ENCODE measurements around the gene NGF. TPM values are rescaled to one million over a fixed set of nuclear protein-coding genes. Genes with fewer than 3 reads are reported as not detected.

The NGF gene
- total RNA-seq, 2 experiments from 2014 or later = not detected

DNA sequence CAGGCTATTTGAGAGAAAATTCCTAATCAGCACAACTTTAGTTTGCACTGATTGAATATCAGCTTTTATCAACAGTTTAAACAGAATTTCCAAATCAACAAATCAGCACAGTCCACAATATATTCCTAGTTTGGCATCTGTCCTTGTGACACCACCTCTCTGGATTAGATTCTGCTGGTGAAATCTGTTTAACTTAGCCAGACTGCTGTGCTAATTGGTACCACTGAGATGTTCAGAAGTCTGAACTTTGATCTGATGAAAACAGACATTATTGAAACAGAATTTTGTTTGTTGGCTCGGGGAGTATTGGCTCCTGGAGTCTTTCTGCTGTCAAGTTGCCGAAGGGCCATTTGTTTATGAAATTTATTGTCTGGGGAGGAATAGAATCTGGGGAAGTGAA is 17.0 kb upstream of the NGF start:
- H3K4me3 Mint-ChIP-seq = no peak overlapping the region
- no peak overlapping the region for H3K27ac Mint-ChIP-seq
- no peak for DNase-seq
- CTCF ChIA-PET = no interaction called here
- H3K27me3 Mint-ChIP-seq = peaks cover 3% of the 10 kb centered on the region
- no peaks in the 10 kb centered on the region for H3K4me1 Mint-ChIP-seq
- H3K9me3 Mint-ChIP-seq = no peaks in the 10 kb centered on the region
- POLR2A ChIA-PET = no interaction called here
- no peaks in the 10 kb centered on the region for H3K36me3 Mint-ChIP-seq (ENCODE audit: low read depth)

- Mint-ChIP-seq H3K36me3 (ENCODE audit: low read depth) (no peaks in the 10 kb centered on the region), H3K27me3 (peaks cover 9% of the 10 kb centered on the region), H3K4me1 (no peaks in the 10 kb centered on the region), H3K4me3 (no peak overlapping the region), H3K9me3 (no peaks in the 10 kb centered on the region), H3K27ac (no peak overlapping the region)
- DNase-seq = no peak
- ChIA-PET POLR2A (no interaction called here), CTCF (no interaction called here)
These were observed 13.1 kb upstream of the NGF start for GRCh38 chr1:115351143-115351542.

DNA sequence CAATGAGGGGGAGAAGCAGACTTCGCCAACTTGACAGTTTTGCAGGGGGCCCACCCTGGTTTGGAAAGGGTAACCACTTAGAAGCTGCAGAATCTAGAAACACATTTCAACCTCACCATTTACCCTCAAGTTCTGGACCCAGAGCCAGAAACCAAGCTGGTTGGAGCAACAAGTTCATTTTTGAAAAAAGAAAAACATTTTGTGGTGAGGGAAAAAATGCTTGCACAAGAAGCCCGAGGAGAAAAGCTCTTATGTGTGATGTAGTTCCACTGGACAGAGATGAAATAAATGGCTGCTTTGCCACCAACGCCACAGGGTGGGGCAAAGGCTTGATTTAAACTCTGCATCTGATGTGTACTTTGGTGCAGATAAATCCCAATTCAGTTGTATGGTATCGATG is 10.6 kb upstream of the NGF start:
- Mint-ChIP-seq H3K4me3 (no peak overlapping the region), H3K36me3 (ENCODE audit: low read depth) (no peaks in the 10 kb centered on the region), H3K27me3 (peaks cover 9% of the 10 kb centered on the region), H3K4me1 (no peaks in the 10 kb centered on the region), H3K27ac (no peak overlapping the region), H3K9me3 (no peaks in the 10 kb centered on the region)
- ChIA-PET POLR2A (no interaction called here), CTCF (no interaction called here)
- no peak for DNase-seq

DNA sequence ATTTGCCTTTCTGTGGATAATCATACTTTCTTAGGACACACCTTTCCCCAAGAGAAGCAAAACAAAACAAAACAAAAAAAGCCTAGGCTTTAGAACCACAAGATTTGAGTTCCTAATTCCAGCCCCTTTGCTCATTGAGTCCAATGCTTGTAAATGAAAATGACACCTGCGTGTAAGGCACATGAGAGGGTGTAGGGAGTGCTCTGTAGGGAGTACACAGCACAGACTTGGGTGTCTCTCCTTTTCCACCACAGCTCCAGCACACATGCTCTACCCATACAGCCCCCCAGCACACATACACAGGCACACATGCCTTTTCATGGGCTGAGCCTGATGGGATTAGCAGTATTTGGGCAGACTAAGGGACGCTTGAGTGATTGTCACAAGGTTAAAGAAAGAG is 9.2 kb upstream of the NGF start:
- H3K4me1 Mint-ChIP-seq = no peaks in the 10 kb centered on the region
- peaks cover 11% of the 10 kb centered on the region for H3K27me3 Mint-ChIP-seq
- DNase-seq = no peak
- no peak overlapping the region for H3K4me3 Mint-ChIP-seq
- H3K36me3 Mint-ChIP-seq (ENCODE audit: low read depth) = no peaks in the 10 kb centered on the region
- H3K9me3 Mint-ChIP-seq = no peaks in the 10 kb centered on the region
- CTCF ChIA-PET = no interaction called here
- POLR2A ChIA-PET = no interaction called here
- H3K27ac Mint-ChIP-seq = no peak overlapping the region

- Mint-ChIP-seq H3K27me3 (peaks cover 26% of the 10 kb centered on the region), H3K4me3 (no peak overlapping the region), H3K4me1 (no peaks in the 10 kb centered on the region), H3K9me3 (no peaks in the 10 kb centered on the region), H3K36me3 (ENCODE audit: low read depth) (no peaks in the 10 kb centered on the region), H3K27ac (no peak overlapping the region)
- DNase-seq = no peak
- ChIA-PET CTCF (no interaction called here), POLR2A (no interaction called here)
These were observed 5.2 kb upstream of the NGF start for GRCh38 chr1:115343200-115343737.

DNA sequence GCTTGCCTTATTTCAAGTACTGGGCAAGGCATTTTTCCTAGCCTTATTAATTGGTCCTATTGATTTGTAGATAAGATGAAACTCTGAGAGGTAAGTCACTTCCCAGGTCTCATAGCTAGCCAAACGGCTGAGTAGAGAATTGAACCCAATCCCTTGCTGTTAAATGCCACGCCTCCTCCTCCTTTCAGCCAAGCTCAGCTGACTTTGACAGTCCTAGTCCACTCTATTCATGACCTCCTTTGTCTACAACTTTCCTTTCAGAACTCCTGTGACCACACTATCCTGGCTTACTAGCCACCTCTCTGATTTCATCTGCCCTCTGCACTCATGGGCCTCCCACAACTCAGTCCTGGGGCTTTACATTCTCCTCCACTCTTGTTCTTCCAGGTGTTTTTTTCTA is 3.9 kb upstream of the NGF start:
- DNase-seq = no peak
- H3K4me3 Mint-ChIP-seq = no peak overlapping the region
- ChIA-PET CTCF (no interaction called here), POLR2A (no interaction called here)
- no peaks in the 10 kb centered on the region for H3K9me3 Mint-ChIP-seq
- no peak overlapping the region for H3K27ac Mint-ChIP-seq
- H3K36me3 Mint-ChIP-seq (ENCODE audit: low read depth) = no peaks in the 10 kb centered on the region
- peaks cover 30% of the 10 kb centered on the region for H3K27me3 Mint-ChIP-seq
- no peaks in the 10 kb centered on the region for H3K4me1 Mint-ChIP-seq

DNA sequence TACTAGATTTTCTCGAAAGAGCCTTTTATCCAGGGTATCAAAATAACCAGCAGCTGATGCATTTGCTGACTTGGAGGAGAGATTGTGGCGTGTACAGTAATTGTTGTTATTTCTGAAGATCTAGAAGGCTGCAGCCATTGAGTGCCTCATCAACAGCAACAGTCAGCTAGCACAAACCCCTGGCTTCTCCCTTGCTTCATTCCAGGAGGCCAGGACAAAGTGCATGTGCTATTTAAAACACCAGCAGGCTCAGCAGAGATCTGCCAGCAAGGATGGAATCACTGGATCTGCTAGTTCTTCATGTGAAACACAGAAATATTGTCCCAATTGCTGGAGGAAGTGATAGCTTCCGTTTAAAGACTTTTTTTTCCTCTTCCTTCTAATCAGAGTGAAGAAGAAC is 2.8 kb upstream of the NGF start:
- H3K4me1 Mint-ChIP-seq = no peaks in the 10 kb centered on the region
- DNase-seq = no peak
- H3K9me3 Mint-ChIP-seq = no peaks in the 10 kb centered on the region
- peaks cover 37% of the 10 kb centered on the region for H3K27me3 Mint-ChIP-seq
- H3K27ac Mint-ChIP-seq = no peak overlapping the region
- ChIA-PET POLR2A (no interaction called here), CTCF (no interaction called here)
- H3K36me3 Mint-ChIP-seq (ENCODE audit: low read depth) = no peaks in the 10 kb centered on the region
- no peak overlapping the region for H3K4me3 Mint-ChIP-seq

DNA sequence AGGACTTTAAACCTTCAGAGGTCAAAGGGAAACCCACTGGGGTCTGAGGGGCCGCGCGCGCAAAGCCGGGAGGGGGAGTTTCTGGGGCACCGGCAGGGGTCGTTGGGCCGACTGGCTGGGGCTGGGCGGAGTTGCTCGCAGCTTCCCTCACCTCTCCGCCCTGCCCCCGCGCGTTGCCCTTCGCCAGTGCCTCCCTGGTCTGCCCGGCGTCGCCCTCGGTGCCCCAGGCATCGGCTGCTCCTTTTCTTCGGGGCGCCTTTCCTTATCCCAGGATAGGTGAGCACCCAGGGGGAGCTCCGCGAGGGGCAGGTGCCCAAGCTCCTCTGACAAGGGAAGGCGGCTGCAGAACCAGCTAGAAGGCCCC is 390 bp upstream of the NGF start:
- Mint-ChIP-seq H3K27ac (no peak overlapping the region), H3K4me3 (no peak overlapping the region), H3K27me3 (peaks cover 37% of the 10 kb centered on the region), H3K4me1 (no peaks in the 10 kb centered on the region), H3K36me3 (ENCODE audit: low read depth) (no peaks in the 10 kb centered on the region), H3K9me3 (no peaks in the 10 kb centered on the region)
- CTCF ChIA-PET = interaction anchor here (0.7 kb wide), 1 partner anchor 145 kb away, joined by 3 read pairs; no protein-coding TSS in a partner anchor
- POLR2A ChIA-PET = no interaction called here
- DNase-seq = no peak

DNA sequence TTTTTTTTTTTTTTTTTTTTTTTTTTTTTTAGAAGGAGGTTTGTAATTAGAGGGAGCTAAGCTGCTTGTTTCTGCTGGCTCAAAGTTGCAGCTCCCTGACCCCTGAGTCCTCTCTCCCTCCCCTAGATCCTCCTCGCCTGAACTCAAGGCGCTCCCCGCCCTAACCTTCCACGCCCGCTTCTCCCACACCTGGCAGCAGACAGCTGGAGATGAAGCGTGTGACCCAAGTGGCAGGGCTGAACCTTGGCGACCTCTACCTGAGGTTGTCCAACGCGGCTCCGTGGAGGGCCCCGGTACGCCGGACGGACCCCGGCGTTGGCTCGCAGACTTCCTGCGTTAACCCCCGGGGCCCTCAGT is 795 bp downstream of the NGF start:
- Mint-ChIP-seq H3K4me3 (no peak overlapping the region), H3K27me3 (peaks cover 34% of the 10 kb centered on the region), H3K36me3 (ENCODE audit: low read depth) (no peaks in the 10 kb centered on the region), H3K27ac (no peak overlapping the region), H3K9me3 (no peaks in the 10 kb centered on the region), H3K4me1 (no peaks in the 10 kb centered on the region)
- ChIA-PET CTCF (interaction anchor here (1.0 kb wide), 1 partner anchor 208 kb away, joined by 5 read pairs; no protein-coding TSS in a partner anchor), POLR2A (no interaction called here)
- DNase-seq = no peak

DNA sequence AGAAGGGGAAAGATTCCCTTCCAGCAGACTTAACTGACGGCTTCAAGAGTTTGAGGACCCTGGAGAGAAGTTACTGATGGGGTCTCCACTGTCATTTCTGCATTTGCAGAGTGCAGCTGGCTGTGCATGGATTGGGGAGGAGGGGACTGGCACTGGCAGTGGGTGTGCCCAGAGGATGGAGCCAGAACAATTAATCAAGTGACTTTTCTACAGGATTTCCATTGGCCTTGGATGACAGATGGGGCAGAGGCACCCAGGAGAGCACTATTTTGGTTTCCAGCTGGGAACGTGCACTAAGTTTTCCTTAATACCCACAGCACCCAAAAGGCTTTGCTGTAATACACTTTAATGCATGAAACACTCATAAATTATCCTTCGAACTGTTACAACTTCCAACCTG is 1.3 kb downstream of the NGF start:
- no peaks in the 10 kb centered on the region for H3K9me3 Mint-ChIP-seq
- no peak overlapping the region for H3K4me3 Mint-ChIP-seq
- CTCF ChIA-PET = interaction anchor here (1.0 kb wide), 1 partner anchor 209 kb away, joined by 5 read pairs; no protein-coding TSS in a partner anchor
- H3K4me1 Mint-ChIP-seq = no peaks in the 10 kb centered on the region
- DNase-seq = no peak
- no peaks in the 10 kb centered on the region for H3K36me3 Mint-ChIP-seq (ENCODE audit: low read depth)
- POLR2A ChIA-PET = no interaction called here
- peaks cover 31% of the 10 kb centered on the region for H3K27me3 Mint-ChIP-seq
- no peak overlapping the region for H3K27ac Mint-ChIP-seq

- Mint-ChIP-seq H3K36me3 (ENCODE audit: low read depth) (no peaks in the 10 kb centered on the region), H3K4me3 (no peak overlapping the region), H3K27me3 (peaks cover 16% of the 10 kb centered on the region), H3K4me1 (no peaks in the 10 kb centered on the region), H3K27ac (no peak overlapping the region), H3K9me3 (no peaks in the 10 kb centered on the region)
- no peak for DNase-seq
- ChIA-PET POLR2A (no interaction called here), CTCF (interaction anchor here (0.7 kb wide), 1 partner anchor 9 kb away, joined by 3 read pairs; no protein-coding TSS in a partner anchor)
These were observed 5.0 kb downstream of the NGF start for GRCh38 chr1:115332813-115333608.

DNA sequence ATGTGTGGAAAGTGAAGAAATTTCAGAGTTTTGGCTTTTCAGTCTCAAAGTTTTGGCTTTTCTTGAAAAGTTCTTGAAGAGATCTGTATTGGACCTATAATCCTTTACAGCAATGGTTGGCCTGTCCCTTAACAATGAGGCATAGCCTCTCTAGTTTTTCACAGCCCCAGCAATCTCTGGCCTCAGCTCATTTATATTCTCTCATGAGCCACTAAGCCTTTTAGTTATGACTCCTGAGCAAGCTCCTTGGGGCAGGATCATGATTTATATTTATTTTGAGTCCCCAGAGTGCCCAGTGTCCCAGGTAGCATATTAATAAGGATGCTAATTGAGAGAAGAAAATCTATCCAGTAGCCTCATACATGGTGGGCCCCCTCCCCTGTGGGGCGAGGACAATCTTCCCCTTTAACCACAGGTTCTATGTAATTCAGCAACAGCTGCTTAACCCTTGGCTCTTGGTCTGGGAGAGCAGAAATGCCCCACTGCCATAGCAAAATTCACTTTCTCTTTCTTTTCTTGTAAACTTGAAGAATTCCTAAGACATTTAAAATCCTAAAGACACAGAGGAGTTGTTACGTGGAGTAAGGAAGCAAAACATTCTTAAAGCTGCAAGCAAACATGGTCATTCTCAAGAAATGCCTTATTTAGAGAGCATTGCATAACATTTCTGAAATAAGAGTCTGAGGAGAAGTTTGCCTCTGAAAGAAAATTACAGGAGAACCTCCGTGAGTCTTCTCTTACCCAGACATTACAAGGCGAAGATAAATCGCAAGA is 6.3 kb downstream of the NGF start:
- Mint-ChIP-seq H3K4me1 (no peaks in the 10 kb centered on the region), H3K27me3 (peaks cover 7% of the 10 kb centered on the region), H3K36me3 (ENCODE audit: low read depth) (no peaks in the 10 kb centered on the region), H3K27ac (no peak overlapping the region), H3K9me3 (no peaks in the 10 kb centered on the region), H3K4me3 (no peak overlapping the region)
- DNase-seq = no peak
- POLR2A ChIA-PET = no interaction called here
- CTCF ChIA-PET = no interaction called here

- ChIA-PET POLR2A (no interaction called here), CTCF (no interaction called here)
- H3K27me3 Mint-ChIP-seq = peaks cover 3% of the 10 kb centered on the region
- H3K36me3 Mint-ChIP-seq (ENCODE audit: low read depth) = no peaks in the 10 kb centered on the region
- no peak for DNase-seq
- H3K27ac Mint-ChIP-seq = no peak overlapping the region
- H3K4me1 Mint-ChIP-seq = no peaks in the 10 kb centered on the region
- no peaks in the 10 kb centered on the region for H3K9me3 Mint-ChIP-seq
- H3K4me3 Mint-ChIP-seq = no peak overlapping the region
These were observed 7.5 kb downstream of the NGF start for GRCh38 chr1:115330480-115331013.
